ENCODE data around the gene GABRB1.
A peak's percentile ranks its signal among the peaks of the same experiment; 100 is the strongest.
"Not testable (repeated sequence)": the region's sequence is repeated elsewhere in the genome, so short reads cannot be mapped to it uniquely, and the experiment has no call there.

GABRB1 gene

DNA sequence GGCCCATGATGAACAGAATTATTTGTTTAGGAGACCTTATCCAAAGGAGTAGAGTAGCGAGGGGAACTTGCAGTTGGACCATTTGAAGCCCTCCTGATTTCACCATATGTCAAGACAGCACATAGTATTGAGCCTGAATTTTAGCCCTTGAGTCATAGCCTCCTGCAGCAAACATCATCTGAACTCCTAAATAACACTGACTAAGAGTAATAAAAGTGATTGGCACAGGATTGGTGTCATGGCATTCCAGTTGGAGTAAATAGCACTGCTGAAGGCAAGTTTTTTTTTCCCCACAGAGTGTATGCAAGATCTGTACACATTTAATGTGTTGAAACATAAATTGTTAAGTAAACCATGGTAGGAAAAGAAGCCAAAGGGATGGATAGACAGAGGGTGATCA, 343.1 kb downstream of the GABRB1 start:
- TF ChIP-seq SUZ12 (IDR thresholded peaks at IDR 0.05; ENCODE audit: extremely low read depth, insufficient read depth, insufficient read length) (no peak), YY1 (IDR thresholded peaks at IDR 0.05; ENCODE audit: insufficient read depth, insufficient read length) (no peak), ZNF274 (IDR thresholded peaks at IDR 0.05; ENCODE audit: low read depth, low read length) (no peak)
- H3K9ac ChIP-seq (ENCODE audit: insufficient read length, low read depth): no peak overlapping the region
- DNase-seq (ENCODE audit: low read depth, low spot score): no peak
- no peak overlapping the region for H3K4me3 ChIP-seq (ENCODE audit: insufficient read length, low read depth)
- no peaks in the 10 kb centered on the region for H3K36me3 ChIP-seq (ENCODE audit: insufficient read depth, insufficient read length, low read length)
- H3K4me1 ChIP-seq (ENCODE audit: insufficient read depth, insufficient read length): no peaks in the 10 kb centered on the region
- no peaks in the 10 kb centered on the region for H3K27me3 ChIP-seq (ENCODE audit: insufficient read depth, insufficient read length)
- H3K9me3 ChIP-seq (ENCODE audit: insufficient read depth, low read length): no peaks in the 10 kb centered on the region

- H3K9ac ChIP-seq (ENCODE audit: insufficient read length, low read depth); H3K4me3 ChIP-seq (ENCODE audit: insufficient read length, low read depth); H3K4me1 ChIP-seq (ENCODE audit: insufficient read depth, insufficient read length); H3K36me3 ChIP-seq (ENCODE audit: insufficient read depth, insufficient read length, low read length); H3K27me3 ChIP-seq (ENCODE audit: insufficient read depth, insufficient read length); H3K9me3 ChIP-seq (ENCODE audit: insufficient read depth, low read length); DNase-seq (ENCODE audit: low read depth, low spot score): not testable (repeated sequence)
Measured at GRCh38 chr4:47378021-47378530, 346.7 kb downstream of the GABRB1 start.

- no peaks in the 10 kb centered on the region for H3K27me3 ChIP-seq (ENCODE audit: insufficient read depth, insufficient read length)
- DNase-seq (ENCODE audit: low read depth, low spot score): no peak
- no peaks in the 10 kb centered on the region for H3K9me3 ChIP-seq (ENCODE audit: insufficient read depth, low read length)
- H3K9ac ChIP-seq (ENCODE audit: insufficient read length, low read depth): no peak overlapping the region
- no peaks in the 10 kb centered on the region for H3K36me3 ChIP-seq (ENCODE audit: insufficient read depth, insufficient read length, low read length)
- TF ChIP-seq ZNF274 (IDR thresholded peaks at IDR 0.05; ENCODE audit: low read depth, low read length) (no peak), SUZ12 (IDR thresholded peaks at IDR 0.05; ENCODE audit: extremely low read depth, insufficient read depth, insufficient read length) (no peak), YY1 (IDR thresholded peaks at IDR 0.05; ENCODE audit: insufficient read depth, insufficient read length) (no peak)
- H3K4me3 ChIP-seq (ENCODE audit: insufficient read length, low read depth): no peak overlapping the region
- H3K4me1 ChIP-seq (ENCODE audit: insufficient read depth, insufficient read length): no peaks in the 10 kb centered on the region
Measured at GRCh38 chr4:47381172-47381571, 349.8 kb downstream of the GABRB1 start.

DNA sequence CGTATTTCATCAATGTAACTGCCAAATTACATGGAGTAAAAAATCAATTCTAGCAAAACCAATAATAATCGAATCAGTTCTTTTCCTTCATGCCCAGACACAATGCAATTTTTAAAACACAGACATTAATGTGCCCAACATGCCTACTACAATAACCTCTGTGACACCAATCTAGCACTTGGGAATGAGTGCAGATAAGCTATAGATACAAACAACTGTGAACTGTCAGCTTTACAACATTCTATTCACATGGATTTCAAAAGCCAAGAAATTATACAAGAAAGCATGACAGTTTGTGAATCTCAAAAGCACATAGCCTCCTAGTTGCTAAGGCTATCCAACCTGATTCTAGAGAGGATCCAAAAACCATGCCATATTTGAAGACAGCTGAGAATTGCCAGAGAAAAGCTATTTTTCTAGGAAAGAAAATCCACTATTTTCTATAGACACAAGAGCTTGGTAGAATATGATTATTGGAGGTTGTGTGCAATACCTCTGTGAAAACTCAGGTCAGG, 351.5 kb downstream of the GABRB1 start:
- TF ChIP-seq ZNF274 (IDR thresholded peaks at IDR 0.05; ENCODE audit: low read depth, low read length) (no peak), YY1 (IDR thresholded peaks at IDR 0.05; ENCODE audit: insufficient read depth, insufficient read length) (no peak), SUZ12 (IDR thresholded peaks at IDR 0.05; ENCODE audit: extremely low read depth, insufficient read depth, insufficient read length) (no peak)
- no peaks in the 10 kb centered on the region for H3K9me3 ChIP-seq (ENCODE audit: insufficient read depth, low read length)
- H3K27me3 ChIP-seq (ENCODE audit: insufficient read depth, insufficient read length): no peaks in the 10 kb centered on the region
- DNase-seq (ENCODE audit: low read depth, low spot score): no peak
- no peak overlapping the region for H3K9ac ChIP-seq (ENCODE audit: insufficient read length, low read depth)
- H3K4me1 ChIP-seq (ENCODE audit: insufficient read depth, insufficient read length): no peaks in the 10 kb centered on the region
- no peak overlapping the region for H3K4me3 ChIP-seq (ENCODE audit: insufficient read length, low read depth)
- no peaks in the 10 kb centered on the region for H3K36me3 ChIP-seq (ENCODE audit: insufficient read depth, insufficient read length, low read length)

GRCh38 chr4:47383829-47384427, 352.6 kb downstream of the GABRB1 start:
- no peaks in the 10 kb centered on the region for H3K4me1 ChIP-seq (ENCODE audit: insufficient read depth, insufficient read length)
- H3K4me3 ChIP-seq (ENCODE audit: insufficient read length, low read depth): no peak overlapping the region
- H3K27me3 ChIP-seq (ENCODE audit: insufficient read depth, insufficient read length): no peaks in the 10 kb centered on the region
- DNase-seq (ENCODE audit: low read depth, low spot score): peak; percentile 9
- H3K9me3 ChIP-seq (ENCODE audit: insufficient read depth, low read length): no peaks in the 10 kb centered on the region
- TF ChIP-seq ZNF274 (IDR thresholded peaks at IDR 0.05; ENCODE audit: low read depth, low read length): no peak
- no peak for TF ChIP-seq SUZ12 (IDR thresholded peaks at IDR 0.05; ENCODE audit: extremely low read depth, insufficient read depth, insufficient read length)
- TF ChIP-seq YY1 (IDR thresholded peaks at IDR 0.05; ENCODE audit: insufficient read depth, insufficient read length): no peak
- H3K36me3 ChIP-seq (ENCODE audit: insufficient read depth, insufficient read length, low read length): no peaks in the 10 kb centered on the region
- H3K9ac ChIP-seq (ENCODE audit: insufficient read length, low read depth): no peak overlapping the region

- Histone ChIP-seq H3K4me3 (ENCODE audit: insufficient read length, low read depth) (no peak overlapping the region), H3K4me1 (ENCODE audit: insufficient read depth, insufficient read length) (no peaks in the 10 kb centered on the region), H3K27me3 (ENCODE audit: insufficient read depth, insufficient read length) (no peaks in the 10 kb centered on the region), H3K36me3 (ENCODE audit: insufficient read depth, insufficient read length, low read length) (no peaks in the 10 kb centered on the region), H3K9ac (ENCODE audit: insufficient read length, low read depth) (no peak overlapping the region), H3K9me3 (ENCODE audit: insufficient read depth, low read length) (no peaks in the 10 kb centered on the region)
- no peak for DNase-seq (ENCODE audit: low read depth, low spot score)
- TF ChIP-seq SUZ12 (IDR thresholded peaks at IDR 0.05; ENCODE audit: extremely low read depth, insufficient read depth, insufficient read length): no peak
- no peak for TF ChIP-seq YY1 (IDR thresholded peaks at IDR 0.05; ENCODE audit: insufficient read depth, insufficient read length)
- no peak for TF ChIP-seq ZNF274 (IDR thresholded peaks at IDR 0.05; ENCODE audit: low read depth, low read length)
Measured at GRCh38 chr4:47386146-47386545, 354.8 kb downstream of the GABRB1 start.

DNA sequence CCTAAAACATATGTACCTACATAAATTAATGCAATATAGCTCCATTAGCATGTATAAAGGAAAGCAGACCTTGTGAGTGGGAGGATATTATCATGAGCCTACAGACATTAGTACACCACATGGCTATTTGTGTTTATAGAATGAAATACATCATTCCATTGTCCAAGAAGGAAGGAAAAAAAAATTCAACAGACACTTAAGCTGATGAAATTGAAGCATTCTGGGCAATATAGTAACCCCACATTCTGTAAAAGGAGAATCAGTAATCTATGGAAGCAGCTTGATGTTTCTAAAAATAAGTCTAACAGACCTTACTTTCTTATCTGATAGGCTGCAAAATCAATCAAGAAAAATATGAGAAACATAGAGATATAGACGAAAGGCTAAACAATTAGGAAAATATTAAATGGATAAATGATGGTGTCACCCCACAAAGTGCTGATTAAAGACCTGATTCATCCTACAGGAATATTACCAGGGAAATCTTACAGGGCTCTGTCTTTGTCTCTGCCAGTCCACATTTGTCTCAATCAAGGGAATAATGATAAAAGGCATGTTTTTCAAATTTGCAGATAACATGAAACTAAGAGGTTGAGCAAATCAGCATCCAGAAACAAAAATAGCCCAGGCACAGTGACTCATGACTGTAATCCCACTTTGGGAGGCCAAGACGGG, 355.3 kb downstream of the GABRB1 start:
- H3K36me3 ChIP-seq (ENCODE audit: insufficient read depth, insufficient read length, low read length): no peaks in the 10 kb centered on the region
- no peaks in the 10 kb centered on the region for H3K27me3 ChIP-seq (ENCODE audit: insufficient read depth, insufficient read length)
- no peak overlapping the region for H3K4me3 ChIP-seq (ENCODE audit: insufficient read length, low read depth)
- H3K9ac ChIP-seq (ENCODE audit: insufficient read length, low read depth): no peak overlapping the region
- H3K9me3 ChIP-seq (ENCODE audit: insufficient read depth, low read length): no peaks in the 10 kb centered on the region
- DNase-seq (ENCODE audit: low read depth, low spot score): no peak
- TF ChIP-seq YY1 (IDR thresholded peaks at IDR 0.05; ENCODE audit: insufficient read depth, insufficient read length) (no peak), ZNF274 (IDR thresholded peaks at IDR 0.05; ENCODE audit: low read depth, low read length) (no peak), SUZ12 (IDR thresholded peaks at IDR 0.05; ENCODE audit: extremely low read depth, insufficient read depth, insufficient read length) (no peak)
- H3K4me1 ChIP-seq (ENCODE audit: insufficient read depth, insufficient read length): no peaks in the 10 kb centered on the region
